Neural progenitor cell (in vitro differentiated cells): ENCODE measurements around the gene UBE2M. TPM values are rescaled to one million over a fixed set of nuclear protein-coding genes. Genes with fewer than 3 reads are reported as not detected.
"Not testable (repeated sequence)": the region's sequence is repeated elsewhere in the genome, so short reads cannot be mapped to it uniquely, and the experiment has no call there.

ENCODE experiments used
- DNase-seq: peaks from one replicate; pipeline ENCODE4 v3.0.0-alpha.2; 2016; ENCODE audit warnings: low spot score
- H2AFZ ChIP-seq: fragments of 200-600 bp; sonication (generic); replicated peaks from 2 replicates; pipeline ENCODE4 v1.6.1; 2016; ENCODE audit warnings: antibody characterized with exemption
- H3F3A ChIP-seq: fragments of 200-600 bp; sonication (generic); 2 replicates; pipeline ENCODE4 v1.6.1; 2016; ENCODE audit warnings: antibody characterized with exemption, low read depth
- H3K27ac ChIP-seq: fragments of 200-600 bp; sonication (generic); 2 replicates; pipeline ENCODE4 v1.5.1; 2016; ENCODE audit warnings: mild to moderate bottlenecking
- H3K27me3 ChIP-seq: fragments of 200-600 bp; sonication (generic); 2 replicates; pipeline ENCODE4 v1.6.1; 2016; ENCODE audit warnings: mild to moderate bottlenecking, moderate library complexity
- H3K36me3 ChIP-seq: fragments of 200-600 bp; sonication (generic); 2 replicates; pipeline ENCODE4 v1.5.1; 2016
- H3K4me1 ChIP-seq: fragments of 200-600 bp; sonication (generic); 2 replicates; pipeline ENCODE4 v1.6.1; 2016; ENCODE audit warnings: mixed run types
- H3K4me2 ChIP-seq: fragments of 200-600 bp; sonication (generic); 2 replicates; pipeline ENCODE4 v1.6.1; 2016
- H3K4me3 ChIP-seq: fragments of 200-600 bp; sonication (generic); 2 replicates; pipeline ENCODE4 v1.5.1; 2016
- H3K79me2 ChIP-seq: fragments of 200-600 bp; sonication (generic); 2 replicates; pipeline ENCODE4 v1.6.1; 2016; ENCODE audit warnings: low read depth
- H3K9ac ChIP-seq: fragments of 200-600 bp; sonication (generic); 2 replicates; pipeline ENCODE4 v1.6.1; 2016
- H3K9me3 ChIP-seq: fragments of 200-600 bp; sonication (generic); 2 replicates; pipeline ENCODE4 v1.5.1; 2016; ENCODE audit warnings: low read depth
- H4K20me1 ChIP-seq: fragments of 200-600 bp; sonication (generic); 2 replicates; pipeline ENCODE4 v1.6.1; 2016; ENCODE audit warnings: low read depth
- H3K27ac Mint-ChIP-seq: 3 replicates; pipeline ENCODE4 v1.8.0; 2021; ENCODE audit warnings: mixed read lengths
- H3K27me3 Mint-ChIP-seq: 2 replicates; pipeline ENCODE4 v1.8.0; 2022; ENCODE audit warnings: low read depth, mild to moderate bottlenecking, inconsistent platforms, moderate library complexity, mixed read lengths; ENCODE audit not compliant: insufficient read depth
- H3K36me3 Mint-ChIP-seq: 3 replicates; pipeline ENCODE4 v1.8.0; 2021; ENCODE audit warnings: mixed read lengths
- H3K4me1 Mint-ChIP-seq: 3 replicates; pipeline ENCODE4 v1.8.0; 2021; ENCODE audit warnings: mixed read lengths
- H3K4me3 Mint-ChIP-seq: 3 replicates; pipeline ENCODE4 v1.8.0; 2021; ENCODE audit warnings: mild to moderate bottlenecking, moderate library complexity, mixed read lengths
- H3K9me3 Mint-ChIP-seq: 3 replicates; pipeline ENCODE4 v1.8.0; 2020; ENCODE audit warnings: mixed read lengths
- CTCF ChIP-seq: fragments of 200-600 bp; sonication (generic); IDR thresholded peaks from 2 replicates; pipeline ENCODE4 v1.5.1; 2017; ENCODE audit warnings: antibody characterized with exemption, mild to moderate bottlenecking
- EZH2 ChIP-seq: fragments of 200-600 bp; sonication (generic); IDR thresholded peaks from 2 replicates; pipeline ENCODE4 v1.6.1; 2017; ENCODE audit warnings: antibody characterized with exemption, mild to moderate bottlenecking, moderate library complexity
- EZH2phosphoT487 ChIP-seq: fragments of 200-600 bp; sonication (generic); IDR thresholded peaks from 2 replicates; pipeline ENCODE4 v1.6.1; 2017; ENCODE audit warnings: antibody characterized with exemption
- total RNA-seq: library from RNA; depleted of rRNA; stranded (reverse); fragments of >200 nt; gene quantifications from 2 replicates; pipeline ENCODE4 v1.2.3, GENCODE V29; 2015; ENCODE audit warnings: low replicate concordance

Gene UBE2M
- 59.3 and 73.3 TPM in 2 replicates for total RNA-seq

DNA sequence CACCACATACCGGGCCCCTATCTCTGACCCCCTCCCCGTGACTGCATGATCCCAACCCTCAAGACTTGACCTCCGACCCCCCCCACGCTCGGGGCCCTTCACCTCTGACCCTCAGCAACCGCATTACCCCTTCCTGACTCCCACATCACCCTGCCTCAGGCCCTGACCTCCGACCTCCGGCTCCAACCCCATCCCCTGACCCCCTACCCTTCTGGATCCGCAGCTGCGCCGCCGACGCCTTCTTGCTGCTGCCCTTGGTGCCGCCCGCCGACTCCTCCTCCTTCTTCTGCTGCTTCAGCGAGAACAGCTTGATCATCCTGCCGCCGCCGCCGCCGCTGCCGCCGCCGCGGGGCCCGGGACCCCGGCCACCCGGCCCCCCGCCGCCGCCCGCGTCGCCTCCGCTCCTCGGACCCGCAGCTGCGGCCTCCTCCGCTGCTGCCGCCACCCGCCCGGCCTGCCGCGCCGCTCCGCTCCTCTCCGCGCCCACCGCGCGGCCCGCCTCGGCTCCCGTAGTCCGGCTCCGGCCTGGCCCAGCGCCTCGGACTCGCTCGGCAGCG lies at the start of gene UBE2M:
Gene UBE2M (minus strand): TSS at position 546 of the 557 bp plus-strand sequence. CDS start 230 bp downstream, at position 316.
- Mint-ChIP-seq H3K27me3 (peaks cover 18% of the 10 kb centered on the region), H3K36me3 (peaks cover 15% of the 10 kb centered on the region), H3K4me1 (peaks cover 47% of the 10 kb centered on the region), H3K27ac (peak within 1 kb of the TSS; percentile 99), H3K9me3 (no peaks in the 10 kb centered on the region), H3K4me3 (peak within 1 kb of the TSS; percentile 98)
- H3K9ac ChIP-seq, result peak within 1 kb of the TSS; percentile 99
- peak within 1 kb of the TSS; percentile 65 for H3K4me3 ChIP-seq
- peak within 1 kb of the TSS; percentile 98 for H3K4me2 ChIP-seq
- no peaks in the 10 kb centered on the region for H3K9me3 ChIP-seq
- H3K27me3 ChIP-seq, result peaks cover 14% of the 10 kb centered on the region
- H2AFZ ChIP-seq, result peak within 1 kb of the TSS; percentile 86
- no peaks in the 10 kb centered on the region for H3K36me3 ChIP-seq
- no peak for TF ChIP-seq EZH2phosphoT487
- TF ChIP-seq EZH2, result no peak
- TF ChIP-seq CTCF, result no peak
- H3K79me2 ChIP-seq, result peaks cover 50% of the 10 kb centered on the region
- H4K20me1 ChIP-seq, result peaks cover 15% of the 10 kb centered on the region
- no peak for DNase-seq
- peak within 1 kb of the TSS; percentile 100 for H3K27ac ChIP-seq
- H3K4me1 ChIP-seq, result peaks cover 23% of the 10 kb centered on the region
- H3F3A ChIP-seq, result peaks cover 72% of the 10 kb centered on the region

DNA sequence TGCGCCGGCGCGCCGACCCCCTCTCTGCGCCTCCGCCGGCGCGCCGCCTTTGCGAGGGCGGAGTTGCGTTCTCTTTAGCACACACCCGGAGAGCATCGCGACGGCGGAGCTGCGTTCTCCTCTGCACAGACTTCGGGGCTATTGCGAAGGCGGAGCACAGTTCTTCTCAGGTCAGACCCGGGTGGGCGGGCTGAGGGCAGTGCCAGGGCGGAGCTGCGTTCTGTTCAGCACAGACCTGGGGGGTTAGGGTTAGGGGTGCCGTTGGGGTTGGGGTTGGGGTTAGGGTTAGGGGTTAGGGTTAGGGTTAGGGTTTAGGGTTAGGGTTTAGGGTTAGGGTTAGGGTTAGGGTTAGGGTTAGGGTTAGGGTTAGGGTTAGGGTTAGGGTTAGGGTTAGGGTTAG lies 48.8 kb upstream of the UBE2M start:
- not testable (repeated sequence) for H3K79me2 ChIP-seq, H3K4me3 ChIP-seq, H3K9me3 ChIP-seq, H3K4me2 ChIP-seq, H3K4me3 Mint-ChIP-seq, H4K20me1 ChIP-seq, H3K9ac ChIP-seq, H3K4me1 Mint-ChIP-seq, H3K27ac Mint-ChIP-seq, H3K4me1 ChIP-seq, H3K27ac ChIP-seq, H2AFZ ChIP-seq, H3K9me3 Mint-ChIP-seq, H3K27me3 ChIP-seq, H3K36me3 ChIP-seq, H3K36me3 Mint-ChIP-seq, H3K27me3 Mint-ChIP-seq, DNase-seq, H3F3A ChIP-seq

- not testable (repeated sequence) for H3K27ac ChIP-seq, H4K20me1 ChIP-seq, H3K4me3 ChIP-seq, H3K9me3 ChIP-seq, H2AFZ ChIP-seq, H3K79me2 ChIP-seq, H3K4me2 ChIP-seq, H3K4me3 Mint-ChIP-seq, H3K4me1 Mint-ChIP-seq, DNase-seq, H3K9ac ChIP-seq, H3F3A ChIP-seq, H3K27me3 ChIP-seq, H3K27ac Mint-ChIP-seq, H3K27me3 Mint-ChIP-seq, H3K4me1 ChIP-seq, H3K36me3 Mint-ChIP-seq, H3K9me3 Mint-ChIP-seq, H3K36me3 ChIP-seq
Measured at GRCh38 chr19:58606251-58606896, 48.0 kb upstream of the UBE2M start.

DNA sequence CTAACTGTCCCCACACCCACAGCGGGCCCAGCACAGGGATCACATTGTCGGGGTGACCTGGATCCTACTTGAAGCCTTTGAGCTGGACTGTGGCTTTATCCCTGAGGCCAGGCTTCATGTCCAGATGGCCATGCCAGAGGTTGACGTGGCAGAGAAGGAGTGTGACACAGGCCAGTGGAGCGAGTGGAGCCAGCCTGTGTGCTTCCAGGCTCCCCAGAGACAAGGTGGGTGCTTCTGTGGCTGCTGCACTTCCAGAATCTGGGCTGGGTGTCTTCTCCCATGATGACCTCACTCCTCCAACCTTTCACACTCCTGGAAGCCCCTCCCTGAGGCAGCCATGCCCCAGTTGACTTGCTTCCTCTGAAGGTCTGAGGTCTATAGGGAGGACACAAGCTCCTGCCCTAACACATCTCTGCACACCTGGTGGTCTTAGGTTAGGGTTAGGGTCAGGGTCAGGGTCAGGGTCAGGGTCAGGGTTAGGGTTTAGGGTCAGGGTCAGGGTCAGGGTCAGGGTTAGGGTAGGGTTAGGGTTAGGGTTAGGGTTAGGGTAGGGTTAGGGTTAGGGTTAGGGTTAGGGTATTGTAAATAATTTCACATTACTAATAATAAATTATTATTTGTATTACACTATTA lies 27.8 kb upstream of the UBE2M start:
- no peak for DNase-seq
- Histone ChIP-seq H3K79me2 (peaks cover 4% of the 10 kb centered on the region), H3K27ac (no peak overlapping the region), H3K4me3 (no peak overlapping the region), H3K9ac (no peak overlapping the region), H2AFZ (no peak overlapping the region), H3K4me1 (no peaks in the 10 kb centered on the region), H3K36me3 (no peaks in the 10 kb centered on the region), H3K27me3 (no peaks in the 10 kb centered on the region), H4K20me1 (peaks cover 7% of the 10 kb centered on the region), H3K9me3 (no peaks in the 10 kb centered on the region), H3K4me2 (no peak overlapping the region), H3F3A (peaks cover 5% of the 10 kb centered on the region)
- Mint-ChIP-seq H3K27me3 (peaks cover 1% of the 10 kb centered on the region), H3K4me1 (peaks cover 6% of the 10 kb centered on the region), H3K9me3 (no peaks in the 10 kb centered on the region), H3K27ac (no peak overlapping the region), H3K4me3 (no peak overlapping the region), H3K36me3 (peaks cover 16% of the 10 kb centered on the region)
- TF ChIP-seq EZH2 (no peak), CTCF (no peak), EZH2phosphoT487 (no peak)
